ENCODE measurements around the gene IFI27.

The IFI27 gene

GRCh38 chr14:94117856-94118255 is 7.3 kb downstream of the IFI27 start:
- POLR2A ChIA-PET = no interaction called here
- no peak for TF ChIP-seq ZNF384 (IDR thresholded peaks at IDR 0.05)
- no peak for TF ChIP-seq FOXA1 (IDR thresholded peaks at IDR 0.05)
- no peak for TF ChIP-seq ARNT (IDR thresholded peaks at IDR 0.05)
- no peak for TF ChIP-seq FOXM1 (IDR thresholded peaks at IDR 0.05; ENCODE audit: borderline replicate concordance)
- no peak for TF ChIP-seq PKNOX1 (IDR thresholded peaks at IDR 0.05)
- TF ChIP-seq TARDBP (IDR thresholded peaks at IDR 0.05) = no peak
- no peak for TF ChIP-seq SUZ12 (IDR thresholded peaks at IDR 0.05)
- TF ChIP-seq ELF4 (IDR thresholded peaks at IDR 0.05) = no peak
- no peak for TF ChIP-seq SP1 (IDR thresholded peaks at IDR 0.05)
- TF ChIP-seq L3MBTL2 (conservative IDR thresholded peaks at IDR 0.05) = no peak
- TF ChIP-seq HDGF (IDR thresholded peaks at IDR 0.05; ENCODE audit: borderline replicate concordance) = no peak
- no peak for TF ChIP-seq NFRKB (IDR thresholded peaks at IDR 0.05)
- no peak for TF ChIP-seq FOXK2 (IDR thresholded peaks at IDR 0.05)
- no peak for TF ChIP-seq CTBP1 (IDR thresholded peaks at IDR 0.05; ENCODE audit: borderline replicate concordance)
- TF ChIP-seq BHLHE40 (IDR thresholded peaks at IDR 0.05; ENCODE audit: borderline replicate concordance) = no peak
- no peak for TF ChIP-seq LEF1 (IDR thresholded peaks at IDR 0.05; ENCODE audit: borderline replicate concordance)
- DNase-seq (ENCODE audit: extremely low spot score) = no peak
- CTCF ChIA-PET = no interaction called here

- ChIA-PET CTCF (no interaction called here), POLR2A (no interaction called here)
These were observed 8.5 kb downstream of the IFI27 start for GRCh38 chr14:94119071-94119470.

GRCh38 chr14:94120667-94121340 is 10.3 kb downstream of the IFI27 start:
- ChIA-PET POLR2A (no interaction called here), CTCF (no interaction called here)
- TF ChIP-seq NFRKB (IDR thresholded peaks at IDR 0.05) = no peak
- no peak for TF ChIP-seq SUZ12 (IDR thresholded peaks at IDR 0.05)
- TF ChIP-seq FOXA1 (IDR thresholded peaks at IDR 0.05) = no peak
- TF ChIP-seq PKNOX1 (IDR thresholded peaks at IDR 0.05) = no peak
- TF ChIP-seq ZNF384 (IDR thresholded peaks at IDR 0.05) = no peak
- no peak for TF ChIP-seq L3MBTL2 (conservative IDR thresholded peaks at IDR 0.05)
- no peak for TF ChIP-seq SP1 (IDR thresholded peaks at IDR 0.05)
- no peak for TF ChIP-seq FOXK2 (IDR thresholded peaks at IDR 0.05)
- TF ChIP-seq FOXM1 (IDR thresholded peaks at IDR 0.05; ENCODE audit: borderline replicate concordance) = no peak
- no peak for TF ChIP-seq ELF4 (IDR thresholded peaks at IDR 0.05)
- no peak for TF ChIP-seq CTBP1 (IDR thresholded peaks at IDR 0.05; ENCODE audit: borderline replicate concordance)
- TF ChIP-seq BHLHE40 (IDR thresholded peaks at IDR 0.05; ENCODE audit: borderline replicate concordance) = no peak
- no peak for TF ChIP-seq ARNT (IDR thresholded peaks at IDR 0.05)
- no peak for DNase-seq (ENCODE audit: extremely low spot score)

More at GRCh38 chr14:94119071-94119470, 8.5 kb downstream of the IFI27 start:
- DNase-seq (ENCODE audit: extremely low spot score) = no peak
- TF ChIP-seq BHLHE40 (IDR thresholded peaks at IDR 0.05; ENCODE audit: borderline replicate concordance) (no peak), SUZ12 (IDR thresholded peaks at IDR 0.05) (no peak), ELF4 (IDR thresholded peaks at IDR 0.05) (no peak), L3MBTL2 (conservative IDR thresholded peaks at IDR 0.05) (no peak), LEF1 (IDR thresholded peaks at IDR 0.05; ENCODE audit: borderline replicate concordance) (no peak), NFRKB (IDR thresholded peaks at IDR 0.05) (no peak), SP1 (IDR thresholded peaks at IDR 0.05) (no peak), FOXK2 (IDR thresholded peaks at IDR 0.05) (no peak), ARNT (IDR thresholded peaks at IDR 0.05) (no peak), FOXM1 (IDR thresholded peaks at IDR 0.05; ENCODE audit: borderline replicate concordance) (no peak), ZNF384 (IDR thresholded peaks at IDR 0.05) (no peak), HDGF (IDR thresholded peaks at IDR 0.05; ENCODE audit: borderline replicate concordance) (no peak), FOXA1 (IDR thresholded peaks at IDR 0.05) (no peak), TARDBP (IDR thresholded peaks at IDR 0.05) (no peak), PKNOX1 (IDR thresholded peaks at IDR 0.05) (no peak), CTBP1 (IDR thresholded peaks at IDR 0.05; ENCODE audit: borderline replicate concordance) (no peak)

- ChIA-PET CTCF (no interaction called here), POLR2A (no interaction called here)
- DNase-seq (ENCODE audit: extremely low spot score) = no peak
- no peak for TF ChIP-seq BHLHE40 (IDR thresholded peaks at IDR 0.05; ENCODE audit: borderline replicate concordance)
- no peak for TF ChIP-seq TARDBP (IDR thresholded peaks at IDR 0.05)
- no peak for TF ChIP-seq NFRKB (IDR thresholded peaks at IDR 0.05)
- TF ChIP-seq SP1 (IDR thresholded peaks at IDR 0.05) = no peak
- no peak for TF ChIP-seq HDGF (IDR thresholded peaks at IDR 0.05; ENCODE audit: borderline replicate concordance)
- TF ChIP-seq ARNT (IDR thresholded peaks at IDR 0.05) = no peak
- no peak for TF ChIP-seq ELF4 (IDR thresholded peaks at IDR 0.05)
- no peak for TF ChIP-seq FOXK2 (IDR thresholded peaks at IDR 0.05)
- TF ChIP-seq LEF1 (IDR thresholded peaks at IDR 0.05; ENCODE audit: borderline replicate concordance) = no peak
- TF ChIP-seq L3MBTL2 (conservative IDR thresholded peaks at IDR 0.05) = no peak
- no peak for TF ChIP-seq SUZ12 (IDR thresholded peaks at IDR 0.05)
- TF ChIP-seq FOXM1 (IDR thresholded peaks at IDR 0.05; ENCODE audit: borderline replicate concordance) = no peak
These were observed 10.9 kb downstream of the IFI27 start for GRCh38 chr14:94121485-94121884.

- TF ChIP-seq SUZ12 (IDR thresholded peaks at IDR 0.05) (no peak), ZNF384 (IDR thresholded peaks at IDR 0.05) (no peak), HDGF (IDR thresholded peaks at IDR 0.05; ENCODE audit: borderline replicate concordance) (no peak), PKNOX1 (IDR thresholded peaks at IDR 0.05) (no peak), L3MBTL2 (conservative IDR thresholded peaks at IDR 0.05) (no peak), LEF1 (IDR thresholded peaks at IDR 0.05; ENCODE audit: borderline replicate concordance) (no peak), FOXA1 (IDR thresholded peaks at IDR 0.05) (no peak), FOXK2 (IDR thresholded peaks at IDR 0.05) (no peak), FOXM1 (IDR thresholded peaks at IDR 0.05; ENCODE audit: borderline replicate concordance) (no peak), TARDBP (IDR thresholded peaks at IDR 0.05) (no peak), ELF4 (IDR thresholded peaks at IDR 0.05) (no peak), CTBP1 (IDR thresholded peaks at IDR 0.05; ENCODE audit: borderline replicate concordance) (no peak), SP1 (IDR thresholded peaks at IDR 0.05) (no peak), ARNT (IDR thresholded peaks at IDR 0.05) (no peak), BHLHE40 (IDR thresholded peaks at IDR 0.05; ENCODE audit: borderline replicate concordance) (no peak), NFRKB (IDR thresholded peaks at IDR 0.05) (no peak)
- CTCF ChIA-PET = interaction anchor here (0.6 kb wide), 1 partner anchor 27 kb away, joined by 4 read pairs; no protein-coding TSS in a partner anchor
- no peak for DNase-seq (ENCODE audit: extremely low spot score)
- POLR2A ChIA-PET = no interaction called here
These were observed 11.9 kb downstream of the IFI27 start for GRCh38 chr14:94122438-94122837.
